GM12878 (cell line): ENCODE measurements around the gene PRR5L. TPM values are rescaled to one million over a fixed set of nuclear protein-coding genes. Genes with fewer than 3 reads are reported as not detected.

Experiments
- ATAC-seq: fragments of 200-7000 bp; cut with Tn5 transposase; 3 replicates; pipeline ENCODE4 v1.9.1; 2020; ENCODE audit warnings: mild to moderate bottlenecking, moderate library complexity
- BruUV-seq: library from RNA; stranded (reverse); fragments of 400-500 nt; replicated peaks from 2 replicates; lab custom pipeline; 2021; lab: Mats Ljungman, UMichigan
- CTCF ChIA-PET: fragments of 300-600 bp; sonication (Branson Sonifier 250); formaldehyde crosslinking; extraction: SDS; loops from one replicate; lab custom pipeline; 2021; ENCODE audit warnings: inconsistent platforms; lab: Yijun Ruan, JAX
- POLR2A ChIA-PET: fragments of 350-600 bp; formaldehyde crosslinking; extraction: SDS; loops from one replicate; lab custom pipeline; 2021; ENCODE audit warnings: inconsistent platforms; lab: Charles Lee
- RAD21 ChIA-PET: fragments of 300-600 bp; sonication (Branson Sonifier 250); formaldehyde crosslinking; loops from one replicate; lab custom pipeline; 2023; ENCODE audit warnings: antibody characterized with exemption; ENCODE audit not compliant: unreplicated experiment; lab: Charles Lee
- SMC1A ChIA-PET: fragments of 300-600 bp; sonication (Branson Sonifier 250); formaldehyde crosslinking; loops from one replicate; lab custom pipeline; 2023; ENCODE audit not compliant: unreplicated experiment, uncharacterized antibody; lab: Charles Lee
- DNase-seq: peaks from one replicate; pipeline ENCODE4 v3.0.0-alpha.2; 2011; ENCODE audit warnings: low read depth, low spot score
- FAIRE-seq: peaks from 3 replicates; lab custom pipeline; 2011; peaks lifted over from hg19 to GRCh38; lab: Jason Lieb, UNC
- H2AFZ ChIP-seq: 2 replicates; pipeline ENCODE4 v1.6.0; 2011; ENCODE audit warnings: low read depth, low read length, control low read depth; ENCODE audit not compliant: control insufficient read depth
- H3K27ac ChIP-seq: 2 replicates; pipeline ENCODE4 v1.5.1; 2011; ENCODE audit warnings: control low read depth; ENCODE audit not compliant: control insufficient read depth, insufficient read depth
- H3K27me3 ChIP-seq, 2 experiments: replicated peaks in 1 of 2; 2 replicates each; pipeline versions ENCODE4 v1.6.0 to v1.6.1; 2011; ENCODE audit warnings: low read length in 1 of 2; ENCODE audit not compliant: control insufficient read depth in 2 of 2, insufficient read depth in 2 of 2
- H3K36me3 ChIP-seq, 2 experiments: 2 replicates each; pipeline ENCODE4 v1.5.1; 2011; ENCODE audit warnings: low read length in 1 of 2; ENCODE audit not compliant: control insufficient read depth in 2 of 2, insufficient read depth in 2 of 2
- H3K4me1 ChIP-seq: 2 replicates; pipeline ENCODE4 v1.6.1; 2011; ENCODE audit warnings: mild to moderate bottlenecking, low read length, moderate library complexity, mixed read lengths; ENCODE audit not compliant: control insufficient read depth, insufficient read depth
- H3K4me2 ChIP-seq: 2 replicates; pipeline ENCODE4 v1.6.0; 2011; ENCODE audit warnings: control low read depth; ENCODE audit not compliant: control insufficient read depth, insufficient read depth
- H3K4me3 ChIP-seq: fragments of 200-600 bp; sonication (generic); 2 replicates; pipeline ENCODE4 v1.5.1; 2016
- H3K79me2 ChIP-seq: 2 replicates; pipeline ENCODE4 v1.6.0; 2011; ENCODE audit warnings: low read length; ENCODE audit not compliant: control insufficient read depth, insufficient read depth
- H3K9ac ChIP-seq: 2 replicates; pipeline ENCODE4 v1.8.0; 2011; ENCODE audit warnings: low read length, control low read depth, mixed read lengths; ENCODE audit not compliant: control insufficient read depth, insufficient read depth
- H3K9me3 ChIP-seq: replicated peaks from 3 replicates; pipeline ENCODE4 v1.5.1; 2011; ENCODE audit warnings: mild to moderate bottlenecking, low read length; ENCODE audit not compliant: control insufficient read depth, insufficient read depth
- H4K20me1 ChIP-seq: 2 replicates; pipeline ENCODE4 v1.6.0; 2011; ENCODE audit not compliant: control insufficient read depth, insufficient read depth
- JUNB ChIP-seq: IDR thresholded peaks from 2 replicates; pipeline ENCODE4 v1.6.1; 2016; ENCODE audit warnings: antibody characterized with exemption, mild to moderate bottlenecking
- KAT2A ChIP-seq: conservative IDR thresholded peaks from 2 replicates; pipeline ENCODE4 v1.6.1; 2011; ENCODE audit warnings: low read depth, low read length; ENCODE audit not compliant: control insufficient read depth
- YY1 ChIP-seq: IDR thresholded peaks from 2 replicates; pipeline ENCODE4 v1.6.1; 2011; ENCODE audit warnings: low read depth, mild to moderate bottlenecking, low read length
- WGBS: methylation state at CpG from one replicate; pipeline ENCODE4 v1.1.6; 2016; ENCODE audit warnings: low lambda C conversion rate; ENCODE audit not compliant: insufficient replicate concordance, insufficient coverage; ENCODE audit errors: missing lambda C conversion rate; 5-methylcytosine and 5-hydroxymethylcytosine counted together
- in situ Hi-C: fragments of 300-500 bp; cut with MboI; formaldehyde crosslinking; loops from 9 replicates; pipeline ENCODE4 v1.14.3; 2018; ENCODE audit warnings: mixed read lengths
- intact Hi-C: fragments of 100-400 bp; cut with micrococcal nuclease; formaldehyde crosslinking; loops from one replicate; pipeline ENCODE4 v1.14.2; 2022; ENCODE audit not compliant: unreplicated experiment
- polyA plus RNA-seq, 11 experiments: library from polyadenylated mRNA; depleted of rRNA in 4 of 11; unstranded in 6 of 11; stranded (reverse) in 5 of 11; fragments of >200 nt; fragmentation: Nextera tagmentation in 4 of 11; fragmentation: Illumina TruSeq in 1 of 11; extraction: Ambion mirVana in 4 of 11; extraction: Trizol in 1 of 11; gene quantifications; 1 replicate in 1 of 11; 2 replicates in 10 of 11; pipeline versions ENCODE4 v1.2.1 to v1.2.3, GENCODE V29; 2011 to 2016; ENCODE audit warnings: inconsistent platforms in 2 of 11, missing spikeins in 2 of 11, low read depth in 1 of 11
- total RNA-seq, 4 experiments: library from RNA; depleted of rRNA in 3 of 4; stranded (reverse); fragments of >200 nt in 3 of 4; fragmentation: Illumina TruSeq in 1 of 4; extraction: Trizol in 1 of 4; gene quantifications; 2 replicates each; pipeline versions ENCODE4 v1.2.1 to v1.2.3, GENCODE V29; 2013 to 2021

Gene PRR5L
- total and polyA plus RNA-seq, 10 of the 15 experiments (the other 5 are each of a cell fraction or from before 2014, with no cell fraction given) = 0.11 to 4.2 (median 0.67) TPM; not detected in 1

GRCh38 chr11:36452236-36452940 is 156.3 kb downstream of the PRR5L start:
- CTCF ChIA-PET = interaction anchor here (0.7 to 2.9 kb wide), 4 partner anchors 26 to 160 kb away, joined by 4 to 10 read pairs (median 7); no protein-coding TSS in a partner anchor
- SMC1A ChIA-PET = interaction anchor here (1.0 to 1.8 kb wide), 5 partner anchors 10 to 40 kb away, joined by 3 to 5 read pairs (median 4); no protein-coding TSS in a partner anchor
- no peaks in the 10 kb centered on the region for H3K9me3 ChIP-seq
- 16% methylated on average over 5 of the region's 5 CpGs for WGBS
- FAIRE-seq (no peak), DNase-seq (no peak), ATAC-seq (no peak)
- no peaks in the 10 kb centered on the region for H3K27me3 ChIP-seq
- no peak overlapping the region for H3K27ac ChIP-seq
- no peaks in the 10 kb centered on the region for H3K79me2 ChIP-seq
- H3K4me2 ChIP-seq = no peak overlapping the region
- H3K9ac ChIP-seq = no peak overlapping the region
- no peaks in the 10 kb centered on the region for H3K36me3 ChIP-seq
- intact Hi-C loops = no loop called here
- no peak overlapping the region for H2AFZ ChIP-seq
- H3K4me1 ChIP-seq = peaks cover 12% of the 10 kb centered on the region
- no peaks in the 10 kb centered on the region for H4K20me1 ChIP-seq
- BruUV-seq = no TSS peak
- TF ChIP-seq JUNB = no peak
- no peak for TF ChIP-seq YY1
- in situ Hi-C loops = no loop called here
- POLR2A ChIA-PET = no interaction called here
- no peak overlapping the region for H3K4me3 ChIP-seq
- RAD21 ChIA-PET = interaction anchor here (1.1 to 1.3 kb wide), 2 partner anchors 27 to 40 kb away, joined by 3 to 4 read pairs; no protein-coding TSS in a partner anchor

- 0% methylated on average over 1 of the region's 1 CpG for WGBS
- Histone ChIP-seq H3K36me3 (no peaks in the 10 kb centered on the region), H3K9ac (no peak overlapping the region), H4K20me1 (no peaks in the 10 kb centered on the region), H2AFZ (no peak overlapping the region), H3K4me1 (peaks cover 12% of the 10 kb centered on the region), H3K4me3 (no peak overlapping the region), H3K9me3 (no peaks in the 10 kb centered on the region), H3K27me3 (no peaks in the 10 kb centered on the region), H3K79me2 (no peaks in the 10 kb centered on the region), H3K4me2 (no peak overlapping the region), H3K27ac (no peak overlapping the region)
- TF ChIP-seq KAT2A = no peak
- intact Hi-C loops (no loop called here), in situ Hi-C loops (no loop called here)
- ChIA-PET RAD21 (interaction anchor here (1.1 kb wide), 1 partner anchor 26 kb away, joined by 3 read pairs; no protein-coding TSS in a partner anchor), CTCF (interaction anchor here (1.2 to 2.9 kb wide), 3 partner anchors 26 to 145 kb away, joined by 4 to 10 read pairs (median 9); no protein-coding TSS in a partner anchor), POLR2A (no interaction called here), SMC1A (interaction anchor here (1.1 to 1.8 kb wide), 4 partner anchors 11 to 40 kb away, joined by 4 to 5 read pairs (median 4); no protein-coding TSS in a partner anchor)
- DNase-seq (no peak), ATAC-seq (no peak), FAIRE-seq (no peak)
- no TSS peak for BruUV-seq
Measured at GRCh38 chr11:36452961-36453360, 156.9 kb downstream of the PRR5L start.
